Right ventricle myocardium superior (tissue), 1 donor: ENCODE results near the gene URI1. TPM values are rescaled to one million over a fixed set of nuclear protein-coding genes. Genes with fewer than 3 reads are reported as not detected.
"Not testable (repeated sequence)": the region's sequence is repeated elsewhere in the genome, so short reads cannot be mapped to it uniquely, and the experiment has no call there.

Experiments
- ATAC-seq: fragments of 200-7000 bp; cut with Tn5 transposase; one replicate; pipeline ENCODE4 v1.9.1; 2020; ENCODE audit warnings: mild to moderate bottlenecking; ENCODE audit not compliant: poor library complexity
- DNase-seq: peaks from one replicate; pipeline ENCODE4 v3.0.0-alpha.2; 2020
- intact Hi-C: fragments of 100-400 bp; cut with DNase I; formaldehyde crosslinking; loops from one replicate; pipeline ENCODE4 v1.11.2; 2022
- long read RNA-seq: library from polyadenylated mRNA; unstranded; transcript quantifications from one replicate; pipeline ENCODE4 v2.0.0, GENCODE V29; 2021
- total RNA-seq: library from RNA; stranded (reverse); fragmentation: NEBNext Ultra II Directional; extraction: Animal tissue kit (Norgen Biotek cat#: 25700); gene quantifications from one replicate; pipeline ENCODE4 v1.2.1, GENCODE V29; 2021
- donor health status: DM: no; HTN: yes; CAD: no; lungs with severe emphysema.

The URI1 gene
- total RNA-seq = 44.6 TPM
- long read RNA-seq, transcript URI1-202 (11 exons, 3,444 nt) = major isoform, 53 of 82 reads
- long read RNA-seq, transcript URI1-206 (10 exons, 2,495 nt) = minor isoform, 11 of 82 reads
- long read RNA-seq, partial matches to known transcripts = 9 of 82 reads
- long read RNA-seq, other reads (novel, unspliced or antisense) = 9 of 82 reads

GRCh38 chr19:29941828-29942403, at the start of gene URI1:
Gene URI1, plus strand, starts transcription at chr19:29942239. Its CDS starts 309 bp downstream, at chr19:29942548.
- peak; percentile 99 for ATAC-seq
- DNase-seq = peak; percentile 94
- intact Hi-C loops = no loop called here

GRCh38 chr19:29893606-29894284, 48.3 kb upstream of the URI1 start:
- no peak for ATAC-seq
- no peak for DNase-seq
- intact Hi-C loops = no loop called here

- no peak for DNase-seq
- intact Hi-C loops = no loop called here
- ATAC-seq = no peak
Measured at GRCh38 chr19:29896802-29897201, 45.2 kb upstream of the URI1 start.

- intact Hi-C loops = no loop called here
- ATAC-seq (no peak), DNase-seq (no peak)
Measured at GRCh38 chr19:29897466-29897865, 44.6 kb upstream of the URI1 start.

GRCh38 chr19:29904017-29904416, 38.0 kb upstream of the URI1 start:
- DNase-seq (no peak), ATAC-seq (no peak)
- intact Hi-C loops = no loop called here

- ATAC-seq (no peak), DNase-seq (no peak)
- intact Hi-C loops = no loop called here
Measured at GRCh38 chr19:29908963-29909944, 32.8 kb upstream of the URI1 start.

GRCh38 chr19:29914933-29915332, 27.1 kb upstream of the URI1 start:
- no peak for DNase-seq
- no peak for ATAC-seq
- intact Hi-C loops = no loop called here

- intact Hi-C loops, ATAC-seq, DNase-seq: not testable (repeated sequence)
Measured at GRCh38 chr19:29915832-29916231, 26.2 kb upstream of the URI1 start.

- no peak for DNase-seq
- intact Hi-C loops = no loop called here
- ATAC-seq = no peak
Measured at GRCh38 chr19:29917911-29918310, 24.1 kb upstream of the URI1 start.

GRCh38 chr19:29918891-29919290, 23.1 kb upstream of the URI1 start:
- intact Hi-C loops = no loop called here
- DNase-seq = no peak
- no peak for ATAC-seq

- no peak for ATAC-seq
- intact Hi-C loops = no loop called here
- no peak for DNase-seq
Measured at GRCh38 chr19:29922972-29923371, 19.1 kb upstream of the URI1 start.

GRCh38 chr19:29923653-29924052, 18.4 kb upstream of the URI1 start:
- DNase-seq = no peak
- no peak for ATAC-seq
- intact Hi-C loops = no loop called here

GRCh38 chr19:29926031-29926430, 16.0 kb upstream of the URI1 start:
- no peak for ATAC-seq
- no peak for DNase-seq
- intact Hi-C loops = no loop called here

- ATAC-seq (no peak), DNase-seq (no peak)
- intact Hi-C loops = no loop called here
Measured at GRCh38 chr19:29926801-29927200, 15.2 kb upstream of the URI1 start.

- DNase-seq = no peak
- intact Hi-C loops = no loop called here
- no peak for ATAC-seq
Measured at GRCh38 chr19:29927944-29928625, 14.0 kb upstream of the URI1 start.

- ATAC-seq (no peak), DNase-seq (no peak)
- intact Hi-C loops = no loop called here
Measured at GRCh38 chr19:29928831-29929230, 13.2 kb upstream of the URI1 start.

- DNase-seq = no peak
- no peak for ATAC-seq
- intact Hi-C loops = no loop called here
Measured at GRCh38 chr19:29934257-29934656, 7.8 kb upstream of the URI1 start.

- DNase-seq (no peak), ATAC-seq (no peak)
- intact Hi-C loops = no loop called here
Measured at GRCh38 chr19:29934781-29935180, 7.3 kb upstream of the URI1 start.

GRCh38 chr19:29936409-29936808, 5.6 kb upstream of the URI1 start:
- ATAC-seq (no peak), DNase-seq (no peak)
- intact Hi-C loops = no loop called here
